Stimulated activated CD4-positive, alpha-beta T cell treated with anti-CD3 and anti-CD28 coated beads, Interleukin-1b, Interleukin-23, amount 100 ng/mL, for 48 hours (primary cell): ENCODE results near the gene ZBTB26.

Source experiments
- DNase-seq: peaks from one replicate; pipeline ENCODE4 v3.0.0-alpha.2; 2020

The ZBTB26 gene

DNA sequence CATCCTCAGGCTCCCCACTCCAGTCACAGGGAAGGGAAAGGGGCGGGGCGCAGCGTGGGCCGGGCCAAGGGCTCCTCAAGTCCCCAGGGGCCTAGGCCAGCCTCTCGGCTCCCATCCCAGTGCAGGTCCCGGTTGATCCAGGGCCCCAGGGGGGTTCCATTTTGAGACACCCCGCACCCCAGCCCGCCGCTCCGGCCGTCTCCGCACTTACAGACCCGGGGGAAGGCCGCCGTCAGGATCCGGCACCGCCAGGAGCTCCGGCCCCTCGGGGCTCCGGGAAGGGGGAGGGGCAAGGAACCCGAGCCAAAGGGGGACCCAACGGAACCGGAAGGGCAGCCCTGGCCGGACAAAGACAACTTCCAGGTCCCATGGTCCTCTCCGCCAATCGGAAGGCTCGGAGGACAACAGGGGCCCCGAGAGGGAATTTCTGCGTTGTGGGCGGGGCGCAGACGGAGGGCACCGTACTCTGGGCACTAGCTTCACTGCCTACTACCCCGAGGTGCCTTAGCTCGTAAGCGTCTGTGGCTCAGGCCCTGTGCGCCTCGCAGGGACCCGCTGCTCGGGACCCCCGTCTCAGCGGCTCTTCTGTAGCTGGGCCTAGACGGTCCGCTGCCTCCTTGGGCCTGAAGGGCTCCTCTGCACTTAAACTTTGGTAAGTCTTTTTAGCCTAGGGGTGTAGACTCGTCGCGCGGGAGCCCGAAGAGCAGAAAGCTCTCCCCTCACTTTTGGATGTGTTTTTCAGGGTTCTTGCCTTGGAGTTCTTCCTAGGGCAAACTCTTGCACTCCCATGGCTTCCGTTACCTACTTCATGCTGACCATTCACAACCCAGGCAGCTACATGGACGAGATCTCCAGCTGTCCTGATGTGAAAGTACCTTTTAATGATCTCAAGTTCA, at the start of gene ZBTB26:
TSS of gene ZBTB26 (minus strand) at position 287 of the 896 bp plus-strand sequence. CDS start 11,578 bp downstream, outside the sequence.
- peak; percentile 91 for DNase-seq

DNA sequence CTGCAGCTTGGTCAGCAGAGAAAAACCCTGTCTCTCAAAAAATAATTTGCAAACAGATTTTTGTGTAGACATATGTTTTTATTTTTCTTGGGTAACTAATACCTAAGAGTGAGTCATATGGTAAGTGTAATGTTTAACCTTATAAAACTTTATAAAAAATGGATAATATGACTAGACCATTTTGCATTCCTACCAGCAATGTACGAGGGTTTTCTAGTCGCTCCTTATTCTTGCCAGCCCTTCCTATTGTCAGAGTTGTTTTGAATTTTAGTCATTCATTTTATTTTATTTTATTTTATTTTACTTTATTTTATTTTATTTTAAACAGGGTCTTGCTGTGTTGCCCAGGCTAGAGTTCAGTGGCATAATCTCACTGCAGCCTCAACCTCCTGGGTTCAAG, 47.3 kb upstream of the ZBTB26 start:
- DNase-seq, result no peak

DNA sequence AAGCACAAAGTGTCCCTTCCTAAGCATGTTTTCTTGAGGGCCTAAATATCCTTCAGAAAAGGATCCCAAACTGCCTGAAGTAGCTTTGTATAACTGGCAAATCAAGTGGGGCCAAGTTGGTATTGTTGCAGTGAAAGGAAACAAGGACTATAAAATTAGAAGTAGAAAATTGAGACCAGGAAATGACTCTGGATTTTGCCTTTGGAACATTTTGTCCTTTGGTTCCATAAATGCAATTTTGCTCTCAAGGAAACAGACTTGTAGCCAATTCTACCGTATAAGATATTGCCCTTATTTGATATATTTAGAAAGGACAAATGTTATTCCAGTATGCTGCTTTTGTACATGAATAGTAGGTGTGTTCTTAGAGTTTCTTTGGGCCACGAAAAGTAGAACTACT, 43.9 kb upstream of the ZBTB26 start:
- DNase-seq, result no peak

- no peak for DNase-seq
These were observed 29.8 kb upstream of the ZBTB26 start for GRCh38 chr9:122961139-122961538.

DNA sequence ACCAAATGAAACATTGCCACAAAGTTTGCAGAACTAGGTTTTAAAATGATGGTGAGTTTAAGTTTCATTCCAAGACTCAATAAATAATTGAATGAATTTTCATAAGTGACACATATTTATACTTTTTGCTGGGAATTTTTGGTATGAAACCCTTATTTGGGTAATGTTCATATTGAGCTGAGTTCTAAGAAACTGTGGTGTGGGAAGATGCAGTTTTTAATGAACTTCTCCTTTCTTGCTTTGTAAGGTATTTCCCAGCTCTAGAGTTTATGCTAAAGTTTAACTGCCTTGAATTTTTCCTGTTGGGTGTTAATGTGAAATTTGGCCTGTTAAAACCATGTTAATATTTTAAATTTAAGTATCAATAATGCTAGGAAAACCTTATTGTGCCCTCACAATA, 24.6 kb upstream of the ZBTB26 start:
- DNase-seq, result no peak

GRCh38 chr9:122954253-122954691, 23.0 kb upstream of the ZBTB26 start:
- DNase-seq, result no peak

- no peak for DNase-seq
These were observed 19.7 kb upstream of the ZBTB26 start for GRCh38 chr9:122951056-122951455.

GRCh38 chr9:122950263-122950662, 19.0 kb upstream of the ZBTB26 start:
- DNase-seq, result no peak

DNA sequence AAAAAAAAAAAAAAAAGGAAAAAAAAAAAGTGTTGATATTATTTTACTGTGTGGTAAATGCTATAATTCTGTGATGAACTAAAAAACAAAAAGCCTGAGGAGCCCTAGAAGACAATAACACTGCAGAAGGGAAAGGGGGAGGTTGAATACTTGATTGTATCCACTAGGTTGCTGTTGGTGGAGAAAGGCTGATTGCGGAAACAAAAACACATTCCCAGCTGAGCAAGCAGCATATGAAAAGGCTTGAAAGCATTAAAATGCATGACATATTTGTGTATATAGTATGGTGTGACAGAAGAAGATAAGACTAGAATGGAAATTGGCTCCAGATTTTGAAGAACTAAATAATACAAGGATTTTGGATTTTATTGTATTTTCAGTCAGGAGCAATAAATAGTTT, 18.4 kb upstream of the ZBTB26 start:
- DNase-seq, result no peak

DNA sequence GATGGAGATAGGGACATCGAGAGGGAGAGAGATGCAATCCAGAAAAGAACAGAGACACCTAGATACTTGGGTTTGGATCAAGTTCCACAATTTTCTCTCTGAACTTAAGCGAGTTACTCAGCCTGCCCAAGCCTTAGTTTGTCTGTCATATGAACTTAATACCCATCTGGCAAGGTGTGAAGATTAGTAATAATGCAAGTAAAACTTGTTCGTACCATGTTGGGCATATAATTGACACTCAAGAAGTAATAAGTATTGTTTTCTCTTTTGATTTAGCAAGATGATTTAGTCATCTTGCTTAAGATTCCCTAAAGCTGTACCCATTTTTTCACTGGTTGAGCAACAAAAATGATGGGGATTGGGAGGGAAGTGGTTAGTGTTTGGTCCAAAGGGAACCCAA, 17.0 kb upstream of the ZBTB26 start:
- no peak for DNase-seq

DNA sequence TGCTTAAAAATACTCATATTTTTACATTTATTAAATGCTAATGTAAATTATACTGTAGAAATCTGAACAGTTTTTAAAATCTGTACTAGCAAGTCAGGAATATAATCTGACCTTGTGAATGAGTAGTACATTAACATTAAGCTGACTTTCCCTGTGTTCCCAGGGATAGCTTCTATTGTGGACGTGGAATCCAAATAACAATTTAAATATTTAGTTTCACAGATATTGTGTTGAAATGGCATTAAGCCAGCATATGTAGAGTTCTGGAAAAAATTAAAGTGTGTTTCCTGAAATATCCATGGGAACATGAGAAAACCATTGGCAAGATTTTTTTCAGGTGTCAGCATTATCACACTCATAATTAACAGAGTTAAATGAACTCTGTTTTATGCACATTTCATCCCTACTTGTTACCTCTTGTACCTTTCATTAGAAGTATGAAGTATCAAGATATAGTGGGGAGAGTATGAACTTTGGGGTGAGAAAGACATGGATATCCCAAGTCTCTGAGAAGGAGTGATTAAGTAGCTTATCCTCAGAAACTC, 15.2 kb upstream of the ZBTB26 start:
- DNase-seq, result no peak

DNA sequence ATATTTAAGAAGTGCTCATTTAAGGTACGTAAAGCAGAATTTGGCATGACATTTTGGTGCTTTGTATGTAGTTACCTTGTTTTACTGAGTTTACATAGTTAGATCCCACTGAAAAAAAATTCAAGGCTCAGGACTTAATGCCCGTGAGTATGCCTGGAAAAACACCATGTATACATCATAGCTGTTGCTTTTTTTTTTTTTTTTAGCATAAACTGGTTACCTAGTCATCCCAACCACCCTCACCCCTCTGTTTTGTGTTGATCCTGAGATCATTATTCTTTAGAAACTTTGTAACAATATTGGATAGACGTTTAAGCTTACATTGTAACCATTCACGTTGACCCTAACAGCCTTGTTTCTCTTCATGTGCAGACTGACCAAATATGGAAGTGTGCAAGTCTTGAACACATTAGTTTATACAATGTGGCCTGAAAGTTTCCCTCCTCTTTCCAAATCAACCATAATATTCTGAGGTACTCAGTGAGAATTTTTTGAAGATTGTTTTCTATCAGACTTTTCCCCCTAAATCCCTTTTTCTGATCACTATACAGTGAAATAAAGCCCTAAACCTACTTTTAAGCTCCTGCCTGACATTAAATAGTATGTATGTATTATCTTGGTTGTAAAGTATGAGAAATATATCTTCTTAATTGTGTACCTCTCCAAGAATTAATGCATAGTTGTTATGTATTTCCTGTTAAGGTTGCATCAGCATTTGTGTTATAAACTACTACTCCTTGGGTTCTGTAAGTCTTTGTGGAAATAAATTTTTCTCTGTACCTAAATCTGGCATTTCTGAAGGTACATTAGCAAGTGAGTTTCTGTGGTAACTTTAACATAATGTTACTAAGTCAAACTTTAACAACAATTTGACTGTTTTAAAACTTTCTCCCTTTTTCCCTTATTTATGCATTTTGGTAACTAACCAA, 13.9 kb upstream of the ZBTB26 start:
- DNase-seq, result no peak

DNA sequence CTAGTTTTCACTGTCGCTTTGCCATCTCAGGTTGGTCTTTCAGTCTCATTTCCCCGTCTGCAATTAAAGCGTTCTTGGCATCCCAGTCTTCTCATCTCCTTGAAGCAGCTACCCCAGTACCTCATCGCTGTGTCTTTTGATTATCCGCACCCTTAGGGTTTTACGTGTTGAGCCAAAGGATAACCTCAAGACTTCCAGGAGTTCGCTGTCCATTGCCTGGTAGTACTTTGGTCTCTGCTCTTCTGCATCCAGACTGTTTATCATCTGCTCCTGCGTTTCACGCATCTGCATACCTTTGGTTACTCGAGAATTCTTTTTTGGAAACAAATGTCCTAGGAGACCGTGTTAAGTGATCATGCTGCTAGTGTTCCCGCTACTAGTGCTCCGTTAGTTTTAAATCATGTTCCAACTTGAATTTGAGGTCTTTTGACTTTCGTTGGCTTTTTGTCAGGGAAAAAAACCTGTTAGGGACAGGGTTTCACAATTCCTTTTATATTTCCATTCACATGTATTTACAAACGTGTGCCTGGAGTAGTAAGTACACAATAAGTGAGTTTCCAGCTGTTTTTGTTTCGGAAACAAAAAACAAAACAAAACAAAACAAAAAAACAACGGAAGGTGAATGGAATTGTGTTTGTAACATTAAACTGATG, 10.4 kb upstream of the ZBTB26 start:
- no peak for DNase-seq

DNA sequence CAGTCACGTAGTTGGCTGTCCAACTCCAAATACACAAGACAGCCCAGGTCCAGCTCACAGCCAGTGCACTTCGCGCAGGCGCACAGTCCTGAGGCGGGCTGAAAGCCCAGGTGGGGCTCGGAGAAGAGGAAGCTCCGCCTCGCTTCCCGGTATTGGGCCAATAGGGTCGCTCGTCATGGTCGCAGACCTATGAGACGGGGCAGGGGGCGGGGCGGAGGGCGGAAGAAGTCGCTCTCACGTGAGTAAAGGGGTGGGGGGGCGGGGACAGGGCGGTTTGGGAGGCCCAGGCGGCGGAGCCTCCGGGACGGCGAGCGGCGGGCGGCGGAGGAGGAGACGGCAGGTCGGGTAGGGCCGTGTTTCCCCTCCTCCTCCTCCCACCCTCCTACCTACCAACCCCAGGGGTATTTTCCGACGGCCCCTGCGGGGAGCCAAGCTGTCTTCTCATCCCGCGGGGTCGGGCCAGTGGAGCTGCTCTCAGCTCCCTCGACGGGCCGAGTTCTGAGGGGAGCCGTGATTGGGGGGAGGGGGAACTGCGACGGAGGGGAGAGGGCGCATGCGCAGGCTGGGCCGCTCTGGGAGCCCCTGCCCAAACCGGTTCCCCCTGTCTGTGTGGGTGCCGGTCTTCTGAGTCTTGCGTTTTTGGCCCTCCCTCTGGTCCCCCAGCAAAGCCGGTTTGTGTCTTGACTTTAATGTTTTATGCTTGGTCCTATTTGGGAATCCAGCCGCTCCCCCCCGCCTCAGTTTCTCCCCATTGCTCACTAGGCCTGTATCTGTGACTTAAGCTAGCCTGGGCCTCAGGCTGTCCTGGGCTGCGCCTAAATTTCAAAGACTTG, 9.7 kb upstream of the ZBTB26 start, which contains the start of gene RABGAP1:
TSS of gene RABGAP1 (plus strand) at position 272 of the 833 bp plus-strand sequence. CDS start 16,040 bp downstream, outside the sequence.
- peak; percentile 99 for DNase-seq

DNA sequence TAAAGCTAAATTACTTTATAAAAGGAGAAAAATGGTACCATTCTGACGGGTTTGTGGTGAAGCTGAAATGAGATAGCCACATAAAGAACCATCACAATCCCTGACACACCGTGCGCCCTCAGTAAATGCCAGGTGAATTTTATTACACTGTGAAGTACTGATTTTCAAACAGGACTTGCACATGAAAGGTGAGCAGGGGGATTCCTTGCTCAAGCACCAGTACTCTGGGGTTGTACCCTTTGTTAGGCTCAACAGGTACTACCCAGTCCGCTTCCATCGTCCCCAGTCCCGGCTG, 9.1 kb upstream of the ZBTB26 start:
- no peak for DNase-seq

GRCh38 chr9:122939601-122940000, 8.3 kb upstream of the ZBTB26 start:
- no peak for DNase-seq

DNA sequence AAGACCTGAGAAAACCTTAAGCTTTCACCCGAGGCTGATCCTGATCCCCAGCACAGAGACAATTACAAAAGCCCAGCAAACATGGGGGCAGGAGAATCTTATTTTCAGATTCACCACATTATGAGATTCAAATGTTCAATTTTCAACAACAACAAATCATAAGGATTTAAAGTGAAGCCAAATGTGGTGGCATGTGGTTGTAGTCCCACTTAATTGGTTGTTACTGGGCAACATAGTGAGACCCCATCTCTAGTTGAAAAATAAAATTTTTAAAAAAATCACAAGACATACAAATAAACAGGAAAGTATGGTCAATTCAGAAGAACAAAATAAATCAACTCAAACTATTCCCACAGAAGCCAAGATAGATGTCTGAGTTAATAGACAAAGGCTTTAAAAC, 5.6 kb upstream of the ZBTB26 start:
- DNase-seq, result no peak

GRCh38 chr9:122936464-122936863, 5.2 kb upstream of the ZBTB26 start:
- no peak for DNase-seq

GRCh38 chr9:122930541-122931225, 629 bp downstream of the ZBTB26 start:
- no peak for DNase-seq

DNA sequence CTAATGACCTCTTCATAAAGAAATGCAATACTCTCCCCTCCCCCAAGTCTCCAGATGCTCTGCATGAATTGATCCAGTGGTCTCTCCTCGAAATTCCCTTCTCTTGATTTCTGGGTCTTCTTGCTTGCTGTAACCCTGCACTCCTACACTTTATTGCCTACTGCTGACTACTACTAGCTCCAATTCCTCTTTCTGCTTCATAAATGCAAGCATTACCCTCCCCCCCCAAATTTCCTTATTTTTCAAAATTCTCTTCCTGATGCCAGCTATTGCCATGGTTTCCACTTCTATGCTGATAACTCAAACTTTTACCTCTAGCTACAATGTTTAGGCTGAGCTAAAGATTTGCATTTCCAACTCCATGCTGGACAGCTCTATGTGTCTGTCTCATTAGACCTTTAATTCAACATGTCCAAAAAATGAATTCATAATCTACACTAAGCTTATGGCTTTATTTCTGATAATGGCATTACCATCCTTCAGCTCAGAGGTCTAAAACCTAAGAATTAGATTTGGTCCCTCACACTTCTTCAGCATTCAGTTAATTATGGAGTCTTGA, 1.4 kb downstream of the ZBTB26 start:
- DNase-seq, result no peak

- DNase-seq, result no peak
These were observed 7.4 kb downstream of the ZBTB26 start for GRCh38 chr9:122923947-122924346.
